NCI-H2081 treated with DMSO at 0.1 percent for 48 hours (cell line): ENCODE data around the gene CHEK1.
A peak's percentile ranks its signal among the peaks of the same experiment; 100 is the strongest.
"Not testable (repeated sequence)": the region's sequence is repeated elsewhere in the genome, so short reads cannot be mapped to it uniquely, and the experiment has no call there.

Experiments
- DNase-seq: peaks from one replicate; lab custom pipeline; 2025; lab: John Stamatoyannopoulos, UW

CHEK1 gene

GRCh38 chr11:125624756-125625213 lies at the start of gene CHEK1:
CHEK1 (plus strand) TSS chr11:125625163; CDS start chr11:125626769, 1,606 bp downstream.
- no peak for DNase-seq

GRCh38 chr11:125577181-125577580 lies 47.8 kb upstream of the CHEK1 start:
- not testable (repeated sequence) for DNase-seq

DNA sequence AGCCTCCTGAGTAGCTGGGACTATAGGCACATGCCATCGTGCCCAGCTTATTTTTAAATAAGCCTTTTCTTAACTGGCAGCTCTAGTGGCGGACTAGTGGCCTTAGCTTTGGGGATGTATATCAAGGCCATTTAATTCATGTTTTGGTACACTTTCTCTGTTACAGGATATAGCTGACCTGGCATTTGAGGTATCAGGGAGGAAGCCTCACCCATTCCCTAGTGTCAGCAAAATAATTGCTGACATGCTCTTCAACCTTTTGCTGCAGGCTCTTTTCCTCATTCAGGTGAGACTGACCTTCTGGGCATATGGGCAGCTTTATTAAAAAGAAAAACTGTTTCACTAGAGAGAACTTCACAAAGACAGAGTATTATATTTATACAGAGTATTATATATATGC lies 46.2 kb upstream of the CHEK1 start:
- DNase-seq: no peak

DNA sequence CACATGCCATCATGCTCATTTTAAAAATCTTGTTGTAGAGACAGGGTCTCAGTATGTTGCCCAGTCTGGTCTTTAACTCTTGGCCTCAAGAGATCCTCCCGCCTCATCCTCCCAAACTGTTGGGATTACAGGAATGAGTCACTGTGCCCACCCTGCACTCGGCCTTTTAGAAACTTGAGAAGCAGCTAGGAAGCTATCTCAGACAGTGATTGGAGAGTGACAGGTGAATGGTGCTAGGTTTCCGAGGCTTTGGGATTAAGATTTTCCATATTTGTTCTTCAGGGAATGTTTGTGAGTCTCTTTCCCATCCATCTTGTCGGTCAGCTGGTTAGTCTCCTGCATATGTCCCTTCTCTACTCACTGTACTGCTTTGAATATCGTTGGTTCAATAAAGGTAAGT lies 45.2 kb upstream of the CHEK1 start:
- no peak for DNase-seq

DNA sequence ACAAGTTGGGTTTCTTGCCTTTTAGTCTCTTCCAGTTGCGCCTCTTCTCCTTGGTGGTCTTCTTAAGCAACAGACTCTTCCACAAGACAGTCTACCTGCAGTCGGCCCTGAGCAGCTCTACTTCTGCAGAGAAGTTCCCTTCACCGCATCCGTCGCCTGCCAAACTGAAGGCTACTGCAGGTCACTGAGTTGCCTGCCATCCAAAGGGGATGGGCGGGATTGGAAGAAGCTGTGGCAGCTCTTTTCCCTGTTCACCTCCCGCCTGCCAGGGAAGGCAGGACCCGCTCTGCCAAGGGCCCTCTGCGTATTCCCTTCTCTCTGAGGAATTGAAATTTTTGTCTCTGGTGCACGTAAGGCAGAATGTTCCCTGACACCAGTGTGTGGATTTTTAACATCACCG lies 41.5 kb upstream of the CHEK1 start:
- no peak for DNase-seq

DNA sequence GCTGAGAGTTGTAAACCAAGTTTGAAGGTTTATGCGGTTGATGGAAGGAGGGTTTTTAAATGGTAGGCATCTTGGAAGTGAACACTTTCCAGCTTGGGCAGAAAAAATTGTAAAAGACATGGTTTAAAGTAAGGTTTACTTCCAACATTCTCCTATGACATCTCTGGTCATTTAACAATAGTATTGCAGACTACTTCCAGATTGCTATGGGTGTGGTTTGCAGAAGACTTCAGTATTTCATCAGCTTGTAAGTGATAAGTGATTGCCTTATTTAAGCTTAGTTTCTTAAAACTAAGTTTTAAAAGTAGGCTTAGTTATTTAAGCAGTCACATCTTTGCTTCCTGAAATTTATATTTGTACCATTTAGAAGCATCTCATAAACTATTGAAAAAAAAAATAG lies 39.5 kb upstream of the CHEK1 start:
- no peak for DNase-seq

DNA sequence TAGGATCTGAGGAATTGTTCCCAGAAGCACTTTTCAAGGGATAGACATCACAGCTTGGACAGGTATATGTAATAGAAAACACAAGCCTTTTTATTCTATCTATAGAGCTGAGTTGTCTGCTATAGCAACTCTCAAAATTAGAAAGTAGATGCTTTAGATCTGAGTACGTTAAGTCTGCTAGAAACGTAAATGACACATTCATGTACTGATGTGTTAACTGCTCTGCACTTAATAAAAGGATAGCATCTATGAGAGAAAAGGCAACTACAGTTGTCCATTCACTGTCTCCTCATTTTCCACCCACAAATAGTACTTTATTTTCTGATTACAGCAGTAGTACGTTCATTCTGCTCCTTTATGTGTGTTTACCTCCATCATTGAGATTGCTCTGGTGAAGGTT lies 38.3 kb upstream of the CHEK1 start:
- no peak for DNase-seq

- no peak for DNase-seq
These were observed 37.5 kb upstream of the CHEK1 start for GRCh38 chr11:125587480-125587879.

- no peak for DNase-seq
These were observed 36.5 kb upstream of the CHEK1 start for GRCh38 chr11:125588505-125588904.

GRCh38 chr11:125591649-125592304 lies 33.2 kb upstream of the CHEK1 start:
- DNase-seq: no peak

DNA sequence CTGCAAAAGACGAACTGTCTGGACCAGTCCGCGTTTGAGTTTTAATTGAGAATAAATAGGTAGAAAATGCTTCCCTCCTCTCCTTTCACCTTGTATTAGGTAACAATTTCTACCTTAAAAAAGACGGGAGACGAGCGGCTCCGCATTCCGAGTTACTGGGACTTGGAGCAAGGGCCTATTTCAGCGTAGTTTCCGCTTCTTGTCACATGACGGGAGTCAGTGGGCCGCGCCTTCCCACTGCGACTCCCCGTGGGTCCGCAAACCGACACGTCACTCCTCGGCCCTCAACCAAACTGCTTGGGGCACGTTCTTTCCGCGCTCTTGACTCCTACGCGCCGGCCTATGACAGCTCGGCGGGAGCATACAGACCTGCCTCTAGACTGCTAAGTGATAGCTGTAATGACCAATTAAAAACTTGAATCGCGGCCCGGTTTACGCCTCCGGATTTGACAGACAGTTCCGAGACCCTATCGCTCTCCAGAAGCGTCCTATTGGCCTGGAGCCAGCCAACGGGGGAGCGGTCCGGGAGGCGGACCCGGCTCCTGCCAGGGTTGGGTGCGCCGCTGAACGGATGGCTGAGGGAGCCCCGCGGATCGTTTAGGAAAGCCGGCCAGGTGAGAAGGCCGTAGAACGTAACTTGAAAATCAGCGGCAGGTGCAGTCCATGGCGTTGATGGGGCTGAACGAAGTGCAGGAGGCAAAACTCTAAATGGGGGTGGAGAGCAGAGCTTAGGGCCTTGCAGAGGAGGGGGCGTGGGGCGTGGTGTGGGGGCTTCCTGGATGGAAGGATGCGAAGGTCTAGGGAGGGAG lies 32.5 kb upstream of the CHEK1 start, which contains the start of gene STT3A:
Gene STT3A (plus strand): TSS at position 548 of the 809 bp plus-strand sequence. CDS start 3,064 bp downstream, outside the sequence.
- peak; percentile 100 for DNase-seq

GRCh38 chr11:125593114-125593820 lies 31.7 kb upstream of the CHEK1 start:
- peak; percentile 21 for DNase-seq

- no peak for DNase-seq
These were observed 30.0 kb upstream of the CHEK1 start for GRCh38 chr11:125594958-125595357.

- DNase-seq: no peak
These were observed 24.3 kb upstream of the CHEK1 start for GRCh38 chr11:125600663-125601062.

DNA sequence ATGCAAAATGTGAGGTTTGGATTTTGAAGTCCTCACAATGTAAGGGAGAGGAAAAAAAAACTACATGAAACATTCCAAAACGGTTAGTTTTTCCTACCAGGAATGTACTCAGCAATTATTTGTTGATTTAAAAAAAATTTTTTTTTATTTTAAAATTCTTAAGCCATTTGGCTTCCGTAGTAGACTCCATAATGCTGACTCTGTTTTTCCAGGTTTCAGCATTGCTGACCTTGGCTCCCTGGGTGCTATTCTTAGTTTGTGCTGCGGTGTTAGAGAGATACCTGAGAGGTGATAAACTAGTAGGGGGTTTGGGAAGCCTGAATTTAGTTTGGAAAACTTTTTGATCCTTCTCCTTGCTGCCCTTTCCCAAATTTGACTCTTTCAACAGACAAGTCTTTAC lies 21.8 kb upstream of the CHEK1 start:
- DNase-seq: no peak

DNA sequence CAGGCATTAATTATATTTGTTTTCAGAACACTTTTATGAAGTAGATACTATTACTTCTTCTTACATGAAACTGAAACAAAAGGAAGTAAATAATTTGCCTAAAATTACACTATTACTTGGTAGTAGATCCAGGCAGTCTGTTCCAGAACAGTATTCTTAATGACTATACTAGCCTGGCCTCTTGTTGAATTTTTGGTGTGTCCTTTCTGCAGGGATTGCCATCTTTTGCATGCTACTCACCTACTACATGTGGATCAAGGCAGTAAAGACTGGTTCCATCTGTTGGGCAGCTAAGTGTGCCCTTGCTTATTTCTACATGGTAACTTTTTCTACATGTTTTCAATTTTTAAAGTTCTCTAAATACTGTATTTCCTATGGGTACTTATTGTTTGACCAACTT lies 19.5 kb upstream of the CHEK1 start:
- DNase-seq: no peak

DNA sequence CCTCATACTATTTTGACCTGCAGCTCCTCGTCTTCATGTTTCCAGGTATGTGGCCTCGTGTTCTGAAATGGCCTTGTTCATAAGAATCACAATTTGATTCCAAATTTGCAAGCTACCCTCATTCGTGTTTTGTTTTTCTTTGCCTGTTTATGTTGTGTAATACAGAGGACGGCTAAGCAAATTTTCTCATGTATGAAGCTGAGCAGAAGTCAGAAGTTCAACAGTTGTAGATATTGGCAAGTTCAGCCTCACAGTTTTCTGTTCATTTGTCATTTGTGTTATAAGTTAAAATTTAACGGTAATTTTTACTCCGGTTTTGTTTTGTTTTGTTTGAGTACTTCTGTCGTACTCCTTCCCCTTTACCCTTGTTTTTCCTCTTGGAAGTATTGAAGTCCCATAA lies 15.4 kb upstream of the CHEK1 start:
- no peak for DNase-seq

DNA sequence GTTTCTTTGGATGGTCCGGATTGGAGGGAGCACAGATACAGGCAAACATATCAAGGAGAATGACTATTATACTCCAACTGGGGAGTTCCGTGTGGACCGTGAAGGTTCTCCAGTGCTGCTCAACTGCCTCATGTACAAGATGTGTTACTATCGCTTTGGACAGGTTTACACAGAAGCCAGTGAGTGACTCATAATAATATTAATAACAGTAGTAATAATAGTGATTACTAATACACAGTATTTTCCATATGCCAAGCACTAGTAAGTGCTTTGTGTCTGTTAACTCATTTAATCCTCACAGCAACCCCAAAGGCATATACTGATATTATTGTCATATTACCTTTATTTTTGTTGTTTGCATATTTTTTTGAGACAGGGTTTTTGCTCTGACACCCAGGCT lies 6.6 kb upstream of the CHEK1 start:
- no peak for DNase-seq

GRCh38 chr11:125621995-125622394 lies 3.0 kb upstream of the CHEK1 start:
- DNase-seq: no peak

DNA sequence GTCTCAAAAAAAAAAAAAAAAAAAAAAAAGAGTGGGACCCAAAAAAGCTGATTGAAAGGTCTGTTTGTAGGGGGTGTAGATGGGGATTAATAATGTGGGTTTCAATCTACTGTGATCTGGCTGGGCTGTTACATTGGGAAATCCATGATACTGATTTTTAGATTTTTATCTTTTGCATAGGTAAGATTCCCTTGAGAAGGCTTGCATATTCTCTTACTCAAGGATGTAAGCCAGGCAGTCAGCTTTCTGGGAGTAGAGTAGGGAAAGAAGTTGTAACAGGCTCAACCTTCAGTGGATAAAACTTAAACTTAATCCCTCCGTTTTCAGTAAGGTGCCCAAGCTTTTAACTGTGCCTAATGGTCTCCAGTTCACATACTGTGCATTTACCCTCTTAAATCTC lies 1.9 kb upstream of the CHEK1 start:
- no peak for DNase-seq

DNA sequence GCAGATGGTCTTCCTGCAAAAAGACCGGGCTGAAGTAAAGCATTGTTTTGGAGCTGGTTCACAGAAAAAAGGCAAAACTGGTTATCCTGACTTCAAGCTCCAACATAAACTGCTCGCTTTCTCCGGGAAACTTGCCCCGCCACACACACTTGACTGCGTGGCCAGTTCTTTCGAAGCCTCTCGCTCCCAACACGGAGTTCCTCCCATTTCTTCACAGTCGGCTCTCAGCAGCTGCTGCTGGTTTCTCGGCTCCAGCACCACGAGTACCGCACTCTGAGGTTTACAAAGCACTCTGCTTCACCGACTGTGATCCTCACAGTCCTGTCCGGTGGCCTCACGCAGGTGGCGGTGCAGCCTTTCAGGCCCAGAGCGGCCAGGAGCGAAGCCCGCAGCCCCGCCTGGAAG lies 264 bp downstream of the CHEK1 start:
- DNase-seq: no peak

DNA sequence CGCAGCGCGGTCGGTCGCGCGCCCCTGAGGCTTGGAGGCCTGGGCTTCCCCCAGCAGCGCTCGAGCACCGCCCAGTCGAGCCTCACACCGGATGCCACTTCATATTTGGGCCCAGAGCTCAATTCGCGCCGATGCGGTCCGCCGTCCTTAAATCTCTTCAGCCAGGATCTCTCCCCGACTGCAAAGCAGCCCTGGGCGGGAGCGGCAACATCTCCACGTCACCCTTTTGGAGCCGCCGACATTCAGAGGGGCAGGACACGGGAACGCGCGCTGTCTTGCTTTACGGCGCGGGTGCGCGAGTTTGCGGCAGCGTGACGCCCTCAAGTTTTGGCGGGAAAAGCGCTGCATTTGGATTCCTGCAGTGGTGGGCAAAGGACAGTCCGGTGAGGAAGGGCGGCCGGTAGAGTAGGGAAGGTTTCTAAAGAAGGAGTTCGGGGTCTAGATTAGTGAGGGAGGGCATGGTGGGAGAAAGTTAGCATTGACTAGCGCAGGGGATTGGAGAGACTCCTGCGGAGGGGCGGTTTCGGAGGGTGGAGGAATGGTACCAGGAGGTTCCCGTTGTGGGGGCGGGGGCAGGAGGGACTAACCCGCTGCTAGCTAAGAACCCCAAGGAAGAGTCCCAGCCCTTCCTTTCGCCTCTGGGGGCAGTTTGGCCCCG lies 796 bp downstream of the CHEK1 start:
- DNase-seq: peak; percentile 29
